Fibroblast of pulmonary artery (primary cell): ENCODE results near the gene VTCN1.

Experiments used
- DNase-seq: peaks from one replicate; pipeline ENCODE4 v3.0.0-alpha.2; 2010; ENCODE audit warnings: low read depth
- H3K4me3 ChIP-seq: replicated peaks from 2 replicates; pipeline ENCODE4 v1.5.1; 2011; ENCODE audit warnings: low read depth, mild to moderate bottlenecking, control low read depth, low read length, moderate library complexity
- TF ChIP-seq, protein P1 (sequence below): IDR thresholded peaks from 2 replicates; pipeline ENCODE4 v1.5.1; 2011; ENCODE audit warnings: mild to moderate bottlenecking, control low read depth, low read length, inconsistent platforms; ENCODE audit errors: missing control alignments

VTCN1 gene

DNA sequence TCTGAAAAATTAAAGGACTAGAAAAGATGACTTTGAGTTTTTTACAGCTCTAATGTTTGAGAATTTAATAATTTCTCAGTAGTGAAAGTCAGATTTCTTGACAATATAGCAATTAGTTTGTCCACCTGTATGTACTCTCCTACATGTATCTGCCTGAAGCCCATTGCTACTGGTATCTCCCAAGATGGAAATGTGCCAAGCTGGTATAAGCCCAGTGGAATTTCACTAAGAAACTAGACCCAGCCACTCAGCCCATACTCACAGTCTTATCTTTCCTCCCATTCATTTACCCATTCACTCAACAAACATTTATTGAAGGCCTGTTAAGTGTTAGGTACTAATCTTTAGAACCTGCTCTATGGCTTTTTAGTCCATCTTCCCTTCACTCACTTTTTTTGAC is 67.6 kb downstream of the VTCN1 start:
- H3K4me3 ChIP-seq = no peak overlapping the region
- TF ChIP-seq, protein P1, sequence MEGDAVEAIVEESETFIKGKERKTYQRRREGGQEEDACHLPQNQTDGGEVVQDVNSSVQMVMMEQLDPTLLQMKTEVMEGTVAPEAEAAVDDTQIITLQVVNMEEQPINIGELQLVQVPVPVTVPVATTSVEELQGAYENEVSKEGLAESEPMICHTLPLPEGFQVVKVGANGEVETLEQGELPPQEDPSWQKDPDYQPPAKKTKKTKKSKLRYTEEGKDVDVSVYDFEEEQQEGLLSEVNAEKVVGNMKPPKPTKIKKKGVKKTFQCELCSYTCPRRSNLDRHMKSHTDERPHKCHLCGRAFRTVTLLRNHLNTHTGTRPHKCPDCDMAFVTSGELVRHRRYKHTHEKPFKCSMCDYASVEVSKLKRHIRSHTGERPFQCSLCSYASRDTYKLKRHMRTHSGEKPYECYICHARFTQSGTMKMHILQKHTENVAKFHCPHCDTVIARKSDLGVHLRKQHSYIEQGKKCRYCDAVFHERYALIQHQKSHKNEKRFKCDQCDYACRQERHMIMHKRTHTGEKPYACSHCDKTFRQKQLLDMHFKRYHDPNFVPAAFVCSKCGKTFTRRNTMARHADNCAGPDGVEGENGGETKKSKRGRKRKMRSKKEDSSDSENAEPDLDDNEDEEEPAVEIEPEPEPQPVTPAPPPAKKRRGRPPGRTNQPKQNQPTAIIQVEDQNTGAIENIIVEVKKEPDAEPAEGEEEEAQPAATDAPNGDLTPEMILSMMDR = no peak
- no peak for DNase-seq

GRCh38 chr1:117142200-117142599 is 68.5 kb downstream of the VTCN1 start:
- no peak for DNase-seq
- TF ChIP-seq, protein P1 = no peak
- no peak overlapping the region for H3K4me3 ChIP-seq

DNA sequence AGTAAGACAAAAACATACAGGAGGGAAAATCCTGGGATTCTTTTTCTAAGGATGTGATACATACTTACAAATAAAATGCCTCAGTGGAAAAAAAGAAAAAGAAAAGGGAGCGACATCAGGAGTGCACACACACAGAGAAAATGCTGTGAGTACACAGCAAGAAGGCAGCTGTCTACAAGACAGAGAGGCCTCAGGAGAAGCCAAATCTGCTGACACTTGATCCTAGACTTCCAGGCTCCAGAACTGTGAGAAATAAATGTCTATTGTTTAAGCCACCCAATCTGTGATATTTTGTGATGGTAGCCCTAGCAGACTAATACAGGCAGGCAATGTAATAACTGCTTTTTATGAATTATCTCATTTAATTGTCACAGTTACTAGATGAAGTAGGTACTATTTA is 72.2 kb downstream of the VTCN1 start:
- no peak for DNase-seq
- no peak overlapping the region for H3K4me3 ChIP-seq
- TF ChIP-seq, protein P1 = no peak

- no peak for DNase-seq
- TF ChIP-seq, protein P1 = no peak
- no peak overlapping the region for H3K4me3 ChIP-seq
Observed at GRCh38 chr1:117138106-117138505, 72.6 kb downstream of the VTCN1 start.

- TF ChIP-seq, protein P1 = no peak
- H3K4me3 ChIP-seq = no peak overlapping the region
- no peak for DNase-seq
Observed at GRCh38 chr1:117137281-117137855, 73.4 kb downstream of the VTCN1 start.

GRCh38 chr1:117136749-117137148 is 74.0 kb downstream of the VTCN1 start:
- H3K4me3 ChIP-seq = no peak overlapping the region
- TF ChIP-seq, protein P1 = no peak
- DNase-seq = no peak

- no peak for DNase-seq
- no peak overlapping the region for H3K4me3 ChIP-seq
- TF ChIP-seq, protein P1 = no peak
Observed at GRCh38 chr1:117135329-117135728, 75.4 kb downstream of the VTCN1 start.
